ENCODE results near the gene HOXD11. TPM values are rescaled to one million over a fixed set of nuclear protein-coding genes. Genes with fewer than 3 reads are reported as not detected.

Gene HOXD11
- total and polyA plus RNA-seq, 2 of the 13 experiments (the other 11 are each of a cell fraction or from before 2014, with no cell fraction given): not detected

DNA sequence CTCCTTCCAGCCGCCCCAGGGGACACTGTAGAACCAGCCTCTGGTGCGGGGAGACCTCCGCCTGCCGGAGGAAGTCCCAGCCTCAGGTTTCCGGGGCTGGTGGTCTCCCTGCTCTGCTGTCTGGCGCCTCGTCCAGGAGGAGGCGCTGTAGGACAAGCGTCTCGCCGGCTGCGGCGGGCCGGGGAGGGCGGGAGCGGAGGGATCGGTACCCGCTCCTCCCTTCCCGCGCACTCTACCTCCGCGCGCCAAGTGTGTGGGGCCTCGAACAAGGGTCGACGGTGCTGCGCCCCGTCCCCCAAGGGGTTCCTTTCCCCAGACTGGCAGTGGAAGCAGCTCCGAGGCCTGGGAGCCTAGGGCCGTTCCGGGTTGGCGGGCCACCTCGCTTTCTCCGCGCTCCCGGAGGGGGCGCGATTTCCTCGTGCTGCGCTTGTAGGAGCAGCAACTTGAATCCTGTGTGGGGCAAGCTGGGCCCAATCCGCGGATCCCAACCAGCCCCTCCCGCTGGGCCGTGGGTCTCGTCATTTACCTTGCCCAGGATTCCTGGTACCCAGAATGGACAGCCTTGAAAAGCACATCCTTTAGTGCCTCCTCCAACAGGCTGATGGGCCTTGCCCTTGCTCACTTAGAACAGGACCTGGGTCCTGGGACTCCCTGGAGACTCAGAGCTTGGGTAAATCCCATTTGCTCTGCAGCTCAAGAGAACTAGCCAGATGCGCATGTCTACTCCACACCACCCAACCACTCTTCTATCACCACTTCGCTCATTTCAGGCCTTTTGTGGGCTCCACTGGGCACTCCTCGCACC, 33.6 kb downstream of the HOXD11 start (continued):
- no peak for TF ChIP-seq TP53 (CRISPR knock-in tag; conservative IDR thresholded peaks at IDR 0.05)
- 0 out of 2 replicates have a peak, but pooled peaks have one; percentile 55 for TF ChIP-seq ZFY (CRISPR knock-in tag; IDR thresholded peaks at IDR 0.05)
- TF ChIP-seq ZNF543 (CRISPR knock-in tag; IDR thresholded peaks at IDR 0.05): no peak; the same call in 1 of the 2 replicates
- 0 out of 2 replicates have a peak, but pooled peaks have one; percentile 48 for TF ChIP-seq KLF11 (CRISPR knock-in tag; IDR thresholded peaks at IDR 0.05)
- TF ChIP-seq MED8 (CRISPR knock-in tag; IDR thresholded peaks at IDR 0.05; ENCODE audit: insufficient replicate concordance): no peak
- no peak for TF ChIP-seq KDM5A (IDR thresholded peaks at IDR 0.05; ENCODE audit: borderline replicate concordance, low read length)
- peak; percentile 67 for TF ChIP-seq RBM39 (IDR thresholded peaks at IDR 0.05; ENCODE audit: low read depth, low read length, poor library complexity, severe bottlenecking)
- peak; percentile 49; the same call in 1 of the 2 replicates for TF ChIP-seq NR2C2 (CRISPR knock-in tag; IDR thresholded peaks at IDR 0.05; ENCODE audit: borderline replicate concordance)
- TF ChIP-seq, protein P1, sequence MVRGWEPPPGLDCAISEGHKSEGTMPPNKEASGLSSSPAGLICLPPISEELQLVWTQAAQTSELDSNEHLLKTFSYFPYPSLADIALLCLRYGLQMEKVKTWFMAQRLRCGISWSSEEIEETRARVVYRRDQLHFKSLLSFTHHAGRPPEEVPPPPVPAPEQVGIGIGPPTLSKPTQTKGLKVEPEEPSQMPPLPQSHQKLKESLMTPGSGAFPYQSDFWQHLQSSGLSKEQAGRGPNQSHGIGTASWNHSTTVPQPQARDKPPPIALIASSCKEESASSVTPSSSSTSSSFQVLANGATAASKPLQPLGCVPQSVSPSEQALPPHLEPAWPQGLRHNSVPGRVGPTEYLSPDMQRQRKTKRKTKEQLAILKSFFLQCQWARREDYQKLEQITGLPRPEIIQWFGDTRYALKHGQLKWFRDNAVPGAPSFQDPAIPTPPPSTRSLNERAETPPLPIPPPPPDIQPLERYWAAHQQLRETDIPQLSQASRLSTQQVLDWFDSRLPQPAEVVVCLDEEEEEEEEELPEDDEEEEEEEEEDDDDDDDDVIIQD (CRISPR knock-in tag; IDR thresholded peaks at IDR 0.05; ENCODE audit: low read depth): no peak
- TF ChIP-seq SYNCRIP (IDR thresholded peaks at IDR 0.05; ENCODE audit: insufficient read depth, low read depth, low read length): no peak
- TF ChIP-seq SMAD9 (CRISPR knock-in tag; IDR thresholded peaks at IDR 0.05): 0 out of 2 replicates have a peak, but pooled peaks have one; percentile 55
- no peak for TF ChIP-seq FLYWCH1 (CRISPR knock-in tag; IDR thresholded peaks at IDR 0.05)
- no peak for TF ChIP-seq RFXANK (CRISPR knock-in tag; IDR thresholded peaks at IDR 0.05)
- no peak for TF ChIP-seq HOXA7 (CRISPR knock-in tag; IDR thresholded peaks at IDR 0.05)
- TF ChIP-seq ZNF781 (CRISPR knock-in tag; IDR thresholded peaks at IDR 0.05; ENCODE audit: borderline replicate concordance, not compliant biosample characterization): no peak
- TF ChIP-seq ZZZ3 (CRISPR knock-in tag; IDR thresholded peaks at IDR 0.05; ENCODE audit: borderline replicate concordance): no peak; the same call in 1 of the 2 replicates
- TF ChIP-seq HOXD1 (CRISPR knock-in tag; IDR thresholded peaks at IDR 0.05): no peak
- no peak for TF ChIP-seq JUND (CRISPR knock-in tag; IDR thresholded peaks at IDR 0.05)
- peak; percentile 83; the same call in 1 of the 2 replicates for TF ChIP-seq ZNF350 (CRISPR knock-in tag; IDR thresholded peaks at IDR 0.05; ENCODE audit: borderline replicate concordance, low read depth)
- TF ChIP-seq KLF15 (CRISPR knock-in tag; IDR thresholded peaks at IDR 0.05; ENCODE audit: borderline replicate concordance): 0 out of 2 replicates have a peak, but pooled peaks have one; percentile 39
- no peak for TF ChIP-seq ZNF629 (CRISPR knock-in tag; conservative IDR thresholded peaks at IDR 0.05)
- TF ChIP-seq KMT2A (CRISPR knock-in tag; IDR thresholded peaks at IDR 0.05): peak; percentile 36; the same call in 1 of the 2 replicates
- no peak for TF ChIP-seq ZNF383 (CRISPR knock-in tag; IDR thresholded peaks at IDR 0.05; ENCODE audit: borderline replicate concordance)
- TF ChIP-seq, protein P2, sequence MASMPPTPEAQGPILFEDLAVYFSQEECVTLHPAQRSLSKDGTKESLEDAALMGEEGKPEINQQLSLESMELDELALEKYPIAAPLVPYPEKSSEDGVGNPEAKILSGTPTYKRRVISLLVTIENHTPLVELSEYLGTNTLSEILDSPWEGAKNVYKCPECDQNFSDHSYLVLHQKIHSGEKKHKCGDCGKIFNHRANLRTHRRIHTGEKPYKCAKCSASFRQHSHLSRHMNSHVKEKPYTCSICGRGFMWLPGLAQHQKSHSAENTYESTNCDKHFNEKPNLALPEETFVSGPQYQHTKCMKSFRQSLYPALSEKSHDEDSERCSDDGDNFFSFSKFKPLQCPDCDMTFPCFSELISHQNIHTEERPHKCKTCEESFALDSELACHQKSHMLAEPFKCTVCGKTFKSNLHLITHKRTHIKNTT (CRISPR knock-in tag; IDR thresholded peaks at IDR 0.05): no peak
- TF ChIP-seq ZNF550 (CRISPR knock-in tag; IDR thresholded peaks at IDR 0.05; ENCODE audit: borderline replicate concordance): no peak
- 0 out of 2 replicates have a peak, but pooled peaks have one; percentile 33 for TF ChIP-seq ZNF34 (CRISPR knock-in tag; IDR thresholded peaks at IDR 0.05; ENCODE audit: borderline replicate concordance)
